22Rv1 (cell line): ENCODE data around the gene ZNF610.
"Not testable (repeated sequence)": the region's sequence is repeated elsewhere in the genome, so short reads cannot be mapped to it uniquely, and the experiment has no call there.

ENCODE experiments used
- H3K27ac ChIP-seq: fragments of 450-650 bp; 2 replicates; pipeline ENCODE4 v1.5.1; 2017
- ZFX ChIP-seq: fragments of 450-650 bp; IDR thresholded peaks from 2 replicates; pipeline ENCODE4 v1.6.1; 2017; ENCODE audit warnings: antibody characterized with exemption, borderline replicate concordance
- TF ChIP-seq, protein P1 (sequence below): fragments of 450-650 bp; IDR thresholded peaks from 2 replicates; pipeline ENCODE4 v1.5.1; 2017; ENCODE audit warnings: mild to moderate bottlenecking

Gene ZNF610

DNA sequence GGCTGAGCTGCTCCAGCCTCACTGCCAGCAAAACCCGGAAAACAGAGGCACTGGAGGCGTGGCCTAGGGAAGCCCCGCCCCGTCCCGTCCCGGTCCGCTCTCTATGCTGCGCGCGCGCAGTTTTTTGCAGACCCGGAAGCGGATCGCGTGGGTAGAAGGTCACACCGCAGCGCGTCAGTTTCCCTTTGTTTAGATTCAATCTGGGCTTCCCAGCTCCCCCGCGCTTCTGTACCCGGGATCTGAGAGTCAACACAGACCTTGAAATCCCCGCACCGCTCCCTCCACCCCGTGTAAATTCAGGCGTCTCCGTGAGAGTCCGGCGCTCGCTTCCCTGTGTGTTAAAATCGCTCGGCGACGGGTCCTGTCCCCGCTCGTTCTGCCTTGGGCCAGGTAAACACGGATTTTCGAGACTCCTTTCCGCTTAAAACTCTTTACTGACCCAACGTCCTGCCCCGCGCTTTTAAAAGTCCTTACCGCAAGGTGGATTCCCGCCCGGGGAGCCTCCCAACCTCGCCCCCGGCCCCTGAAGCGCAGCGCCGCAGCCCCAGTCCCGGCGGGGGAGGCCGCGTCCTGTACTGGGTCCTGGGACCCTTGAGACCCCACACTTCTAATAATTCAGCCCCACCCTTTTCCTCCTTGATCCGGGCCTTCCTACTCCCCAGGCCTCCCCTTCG is at the start of gene ZNF610:
TSS of gene ZNF610 (plus strand) at position 127 of the 674 bp plus-strand sequence. CDS start 12,930 bp downstream, outside the sequence.
- H3K27ac ChIP-seq = peak within 1 kb of the TSS; percentile 62
- TF ChIP-seq, protein P1, sequence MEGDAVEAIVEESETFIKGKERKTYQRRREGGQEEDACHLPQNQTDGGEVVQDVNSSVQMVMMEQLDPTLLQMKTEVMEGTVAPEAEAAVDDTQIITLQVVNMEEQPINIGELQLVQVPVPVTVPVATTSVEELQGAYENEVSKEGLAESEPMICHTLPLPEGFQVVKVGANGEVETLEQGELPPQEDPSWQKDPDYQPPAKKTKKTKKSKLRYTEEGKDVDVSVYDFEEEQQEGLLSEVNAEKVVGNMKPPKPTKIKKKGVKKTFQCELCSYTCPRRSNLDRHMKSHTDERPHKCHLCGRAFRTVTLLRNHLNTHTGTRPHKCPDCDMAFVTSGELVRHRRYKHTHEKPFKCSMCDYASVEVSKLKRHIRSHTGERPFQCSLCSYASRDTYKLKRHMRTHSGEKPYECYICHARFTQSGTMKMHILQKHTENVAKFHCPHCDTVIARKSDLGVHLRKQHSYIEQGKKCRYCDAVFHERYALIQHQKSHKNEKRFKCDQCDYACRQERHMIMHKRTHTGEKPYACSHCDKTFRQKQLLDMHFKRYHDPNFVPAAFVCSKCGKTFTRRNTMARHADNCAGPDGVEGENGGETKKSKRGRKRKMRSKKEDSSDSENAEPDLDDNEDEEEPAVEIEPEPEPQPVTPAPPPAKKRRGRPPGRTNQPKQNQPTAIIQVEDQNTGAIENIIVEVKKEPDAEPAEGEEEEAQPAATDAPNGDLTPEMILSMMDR = no peak
- TF ChIP-seq ZFX = no peak

DNA sequence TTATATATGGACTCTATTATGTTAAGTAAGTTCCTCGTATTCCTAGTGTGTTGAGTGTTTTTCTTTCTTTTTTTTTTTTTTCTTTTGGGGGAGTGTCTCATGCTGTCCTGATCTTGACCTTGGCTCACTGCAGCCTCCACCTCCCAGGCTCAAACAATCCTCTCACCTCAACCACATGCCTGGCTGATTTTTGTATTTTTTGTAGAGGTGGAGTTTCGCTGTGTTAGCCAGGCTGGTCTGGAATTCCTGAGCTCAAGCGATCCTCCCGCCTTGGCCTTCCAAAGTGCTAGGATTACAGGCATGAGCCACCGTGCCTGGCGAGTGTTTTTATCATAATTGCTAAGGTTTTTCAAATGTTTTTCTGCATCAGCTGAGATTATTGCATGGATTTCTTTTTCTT is 49.8 kb upstream of the ZNF610 start:
- TF ChIP-seq, protein P1 = no peak
- TF ChIP-seq ZFX = no peak
- no peak overlapping the region for H3K27ac ChIP-seq

DNA sequence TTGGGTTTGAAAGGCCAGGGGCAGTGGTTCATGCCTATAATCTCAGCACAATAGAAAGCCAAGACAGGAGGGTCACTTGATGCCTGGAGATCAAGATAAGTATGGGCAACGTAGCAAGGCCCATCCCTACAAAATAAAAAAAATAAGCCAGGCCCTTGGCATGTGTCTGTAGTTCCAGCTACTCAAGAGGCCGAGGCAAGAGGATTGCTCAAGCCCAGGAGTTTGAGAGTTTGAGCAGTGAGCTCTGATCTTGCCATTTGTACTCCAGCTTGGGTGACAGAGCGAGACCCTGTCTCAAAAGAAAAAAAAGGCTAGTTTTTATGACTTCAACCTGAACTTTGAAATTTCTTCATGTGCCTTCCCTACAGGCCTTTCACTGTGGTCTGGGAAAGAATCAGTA is 44.3 kb upstream of the ZNF610 start:
- no peak for TF ChIP-seq ZFX
- TF ChIP-seq, protein P1 = no peak
- H3K27ac ChIP-seq = no peak overlapping the region

DNA sequence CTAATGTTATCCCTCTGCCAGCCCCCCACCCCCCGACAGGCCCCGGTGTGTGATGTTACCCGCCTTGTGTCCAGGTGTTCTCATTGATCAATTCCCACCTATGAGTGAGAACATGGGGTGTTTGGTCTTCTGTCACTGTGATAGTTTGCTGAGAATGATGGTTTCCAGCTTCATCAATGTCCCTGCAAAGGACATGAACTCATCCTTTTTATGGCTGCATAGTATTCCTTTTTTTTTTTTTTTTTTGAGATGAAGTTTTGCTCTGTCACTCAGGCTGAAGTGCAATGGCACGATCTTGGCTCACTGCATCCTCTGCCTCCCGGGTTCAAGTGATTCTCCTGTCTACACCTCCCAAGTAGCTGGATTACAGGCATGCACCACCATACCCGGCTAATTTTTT is 43.1 kb upstream of the ZNF610 start:
- H3K27ac ChIP-seq = not testable (repeated sequence)

DNA sequence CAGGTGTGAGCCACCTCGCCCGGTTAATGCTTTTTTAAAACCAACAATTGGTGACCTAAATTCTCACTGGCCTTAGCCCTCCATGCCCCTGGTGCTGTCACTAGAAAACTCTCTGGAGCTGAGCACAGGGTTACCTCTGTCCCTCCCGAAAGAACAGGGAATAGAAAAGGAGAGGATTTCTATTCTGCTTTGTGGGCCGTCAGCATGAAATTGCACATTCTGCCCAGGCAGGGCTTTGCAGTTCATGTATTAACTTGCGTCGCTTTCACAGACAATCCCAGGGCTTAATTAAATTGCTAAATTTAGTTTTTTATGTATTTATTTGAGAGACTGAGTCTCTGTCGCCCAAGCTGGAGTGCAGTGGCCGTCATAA is 39.7 kb upstream of the ZNF610 start:
- H3K27ac ChIP-seq = peak overlapping the region; percentile 73
- TF ChIP-seq, protein P1 = no peak
- TF ChIP-seq ZFX = no peak

DNA sequence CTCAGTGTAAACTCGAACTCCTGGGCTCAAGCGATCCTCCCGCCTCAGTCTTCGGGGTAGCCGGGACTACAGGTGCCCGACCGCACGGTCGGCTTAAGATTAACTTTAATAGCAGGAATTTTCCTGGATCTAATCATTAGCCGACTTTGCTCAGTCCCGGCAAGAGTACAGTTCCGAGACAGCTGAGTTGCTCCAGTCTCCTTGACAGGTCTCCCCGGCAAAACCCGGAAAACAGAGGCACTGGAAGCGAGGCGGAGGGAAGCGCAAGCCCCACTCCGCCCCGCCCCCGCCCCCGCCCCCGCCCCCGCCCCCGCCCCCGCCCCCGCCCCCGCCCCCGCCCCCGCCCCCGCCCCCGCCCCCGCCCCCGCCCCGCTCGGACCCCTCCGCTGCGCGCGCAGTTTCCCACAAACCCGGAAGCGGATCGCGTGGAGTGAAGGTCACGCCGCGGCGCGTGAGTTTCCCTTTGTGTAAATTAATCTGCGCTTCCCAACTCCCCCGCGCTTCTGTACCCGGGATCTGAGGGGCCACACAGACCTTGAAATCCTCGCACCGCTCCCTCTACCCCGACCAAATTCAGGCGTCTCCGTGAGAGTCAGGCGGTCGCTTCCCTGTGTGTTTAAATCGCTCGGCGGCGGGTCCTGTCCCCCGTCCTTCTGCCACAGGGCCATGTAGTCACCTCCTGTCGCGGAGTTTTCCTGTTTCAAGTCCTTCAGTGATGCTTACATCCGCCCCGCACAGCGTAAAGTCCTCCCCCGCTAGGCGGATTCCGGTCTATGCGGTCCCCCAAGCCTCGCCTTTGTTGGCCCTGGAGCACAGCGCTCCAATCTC is 39.1 kb upstream of the ZNF610 start, which contains the start of gene ZNF480:
TSS of gene ZNF480 (plus strand) at position 397 of the 828 bp plus-strand sequence. CDS start 3,244 bp downstream, outside the sequence.
- peak within 1 kb of the TSS; percentile 73 for H3K27ac ChIP-seq
- TF ChIP-seq, protein P1 = no peak
- TF ChIP-seq ZFX = no peak

DNA sequence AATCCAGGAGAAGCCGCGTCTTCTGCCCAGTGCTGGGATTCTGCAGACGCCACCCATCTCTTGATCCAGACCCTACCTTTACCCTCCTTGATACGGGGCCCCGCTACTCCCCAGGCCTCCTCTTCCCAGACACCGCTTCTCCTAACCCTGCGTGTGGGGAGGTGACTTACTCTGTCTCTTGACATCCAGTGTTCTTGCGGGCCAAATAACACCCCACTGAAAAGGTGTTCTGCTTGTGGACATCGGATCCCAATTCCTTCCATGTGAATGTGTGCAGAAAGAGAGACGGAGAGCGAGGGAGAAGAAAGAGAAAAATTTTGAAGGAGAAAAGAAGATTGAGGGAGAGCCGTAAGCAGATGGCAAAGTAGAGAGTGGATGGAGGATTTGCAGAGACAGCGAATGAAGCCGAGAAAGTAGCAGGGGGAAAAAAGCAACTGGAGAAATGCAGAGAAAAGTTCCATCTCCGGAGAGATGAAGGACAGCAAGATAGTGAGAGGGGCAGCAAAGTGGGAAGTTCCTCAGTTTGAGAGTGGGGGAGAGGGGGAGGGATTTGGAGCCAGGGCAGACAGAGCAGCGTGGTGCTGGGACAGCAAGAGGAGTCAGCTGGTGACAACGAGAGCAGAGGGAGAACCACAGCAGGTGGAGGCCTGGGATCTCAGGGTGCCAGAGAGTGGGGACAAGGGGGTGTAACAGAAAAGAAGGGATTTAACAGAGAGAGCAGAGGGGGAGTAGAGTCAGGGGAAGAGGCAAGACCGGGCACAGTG is 38.3 kb upstream of the ZNF610 start:
- peak overlapping the region; percentile 73 for H3K27ac ChIP-seq
- TF ChIP-seq, protein P1 = no peak
- no peak for TF ChIP-seq ZFX
